ES-I3 (cell line): Measurements from ENCODE around the gene ZDHHC8.

Experiments used
- H3K36me3 ChIP-seq: 2 replicates; pipeline ENCODE4 v1.6.1; 2013; ENCODE audit warnings: mild to moderate bottlenecking, low read length, control low read depth, moderate library complexity; ENCODE audit not compliant: insufficient read depth
- H3K4me1 ChIP-seq: 2 replicates; pipeline ENCODE4 v1.6.1; 2013; ENCODE audit warnings: mild to moderate bottlenecking, control low read depth, low read length; ENCODE audit not compliant: insufficient read depth
- H3K9ac ChIP-seq: 2 replicates; pipeline ENCODE4 v1.6.1; 2013; ENCODE audit warnings: low read depth, mild to moderate bottlenecking, low read length, moderate library complexity
- H3K9me3 ChIP-seq: 2 replicates; pipeline ENCODE4 v1.6.1; 2013; ENCODE audit warnings: mild to moderate bottlenecking, low read length, moderate library complexity; ENCODE audit not compliant: control insufficient read depth, insufficient read depth

Gene ZDHHC8

GRCh38 chr22:20131597-20131858 is at the start of gene ZDHHC8:
ZDHHC8 (plus strand) TSS chr22:20131804; CDS start chr22:20131948, 144 bp downstream.
- Histone ChIP-seq H3K9me3 (no peaks in the 10 kb centered on the region), H3K4me1 (no peaks in the 10 kb centered on the region; the same call in 1 of the 2 replicates), H3K9ac (peak within 1 kb of the TSS; percentile 85), H3K36me3 (no peaks in the 10 kb centered on the region)

GRCh38 chr22:20083157-20083890 is 48.3 kb upstream of the ZDHHC8 start:
- no peak overlapping the region for H3K9ac ChIP-seq
- peaks cover 14% of the 10 kb centered on the region; the same call in 1 of the 2 replicates for H3K4me1 ChIP-seq
- peaks cover 22% of the 10 kb centered on the region for H3K36me3 ChIP-seq
- no peaks in the 10 kb centered on the region for H3K9me3 ChIP-seq

- Histone ChIP-seq H3K9ac (no peak overlapping the region), H3K36me3 (peaks cover 29% of the 10 kb centered on the region), H3K4me1 (peaks cover 14% of the 10 kb centered on the region; the same call in 1 of the 2 replicates), H3K9me3 (no peaks in the 10 kb centered on the region)
Measured at GRCh38 chr22:20083891-20084546, 47.6 kb upstream of the ZDHHC8 start.

GRCh38 chr22:20084547-20085413 is 46.8 kb upstream of the ZDHHC8 start:
- H3K9ac ChIP-seq: no peak overlapping the region
- H3K4me1 ChIP-seq: peaks cover 14% of the 10 kb centered on the region; the same call in 1 of the 2 replicates
- H3K36me3 ChIP-seq: peaks cover 37% of the 10 kb centered on the region
- H3K9me3 ChIP-seq: no peaks in the 10 kb centered on the region

GRCh38 chr22:20085651-20086050 is 46.0 kb upstream of the ZDHHC8 start:
- H3K4me1 ChIP-seq: peaks cover 14% of the 10 kb centered on the region; the same call in 1 of the 2 replicates
- H3K9ac ChIP-seq: no peak overlapping the region
- H3K36me3 ChIP-seq: peaks cover 46% of the 10 kb centered on the region
- H3K9me3 ChIP-seq: no peaks in the 10 kb centered on the region

- Histone ChIP-seq H3K9me3 (no peaks in the 10 kb centered on the region), H3K4me1 (peaks cover 14% of the 10 kb centered on the region; the same call in 1 of the 2 replicates), H3K36me3 (peaks cover 51% of the 10 kb centered on the region), H3K9ac (no peak overlapping the region)
Measured at GRCh38 chr22:20086101-20086599, 45.5 kb upstream of the ZDHHC8 start.

- no peaks in the 10 kb centered on the region for H3K9me3 ChIP-seq
- H3K4me1 ChIP-seq: peaks cover 8% of the 10 kb centered on the region; the same call in 1 of the 2 replicates
- no peak overlapping the region for H3K9ac ChIP-seq
- peaks cover 55% of the 10 kb centered on the region for H3K36me3 ChIP-seq
Measured at GRCh38 chr22:20086763-20087162, 44.8 kb upstream of the ZDHHC8 start.

- Histone ChIP-seq H3K4me1 (0 out of 2 replicates have a peak, but pooled peaks cover 8% of the 10 kb centered on the region), H3K36me3 (peaks cover 62% of the 10 kb centered on the region), H3K9me3 (no peaks in the 10 kb centered on the region), H3K9ac (no peak overlapping the region)
Measured at GRCh38 chr22:20087319-20088262, 44.0 kb upstream of the ZDHHC8 start.

GRCh38 chr22:20088263-20088648 is 43.3 kb upstream of the ZDHHC8 start:
- Histone ChIP-seq H3K4me1 (0 out of 2 replicates have a peak, but pooled peaks cover 3% of the 10 kb centered on the region), H3K9me3 (no peaks in the 10 kb centered on the region), H3K9ac (no peak overlapping the region), H3K36me3 (peaks cover 63% of the 10 kb centered on the region)

- H3K36me3 ChIP-seq: peaks cover 71% of the 10 kb centered on the region
- H3K9ac ChIP-seq: no peak overlapping the region
- H3K4me1 ChIP-seq: no peaks in the 10 kb centered on the region
- no peaks in the 10 kb centered on the region for H3K9me3 ChIP-seq
Measured at GRCh38 chr22:20089226-20089976, 42.2 kb upstream of the ZDHHC8 start.

GRCh38 chr22:20089977-20090729 is 41.5 kb upstream of the ZDHHC8 start:
- no peaks in the 10 kb centered on the region for H3K9me3 ChIP-seq
- H3K4me1 ChIP-seq: no peaks in the 10 kb centered on the region
- H3K36me3 ChIP-seq: peaks cover 76% of the 10 kb centered on the region
- no peak overlapping the region for H3K9ac ChIP-seq

GRCh38 chr22:20090730-20091240 is 40.8 kb upstream of the ZDHHC8 start:
- no peaks in the 10 kb centered on the region for H3K9me3 ChIP-seq

More at GRCh38 chr22:20090730-20091240, 40.8 kb upstream of the ZDHHC8 start:
- peaks cover 80% of the 10 kb centered on the region for H3K36me3 ChIP-seq
- H3K4me1 ChIP-seq: no peaks in the 10 kb centered on the region
- H3K9ac ChIP-seq: no peak overlapping the region
